Posterior vena cava (tissue), 2 donors: ENCODE measurements around the gene SNX25. TPM values are rescaled to one million over a fixed set of nuclear protein-coding genes. Genes with fewer than 3 reads are reported as not detected.
"Not testable (repeated sequence)": the region's sequence is repeated elsewhere in the genome, so short reads cannot be mapped to it uniquely, and the experiment has no call there.

Experiments used
- DNase-seq: peaks from one replicate; pipeline ENCODE4 v3.0.0-alpha.2; 2020; ENCODE audit warnings: low spot score
- intact Hi-C, 2 donors: fragments of 100-400 bp; cut with DNase I; formaldehyde crosslinking; loops; one replicate each; pipeline versions ENCODE4 v1.14.1 to v1.14.2; 2022 to 2023
- long read RNA-seq, 2 donors: library from polyadenylated mRNA; unstranded; transcript quantifications; one replicate each; pipeline ENCODE4 v2.0.0, GENCODE V29; 2020 to 2021
- total RNA-seq, 2 donors: library from RNA; stranded (reverse); fragmentation: NEBNext Ultra II Directional; extraction: Animal tissue kit (Norgen Biotek cat#: 25700); gene quantifications; one replicate each; pipeline ENCODE4 v1.2.1, GENCODE V29; 2021
- donor health status: DM: yes; HTN: yes; CAD: no.
- donor health status: DM: yes; HTN: yes; CAD: no.

The SNX25 gene
- total RNA-seq: 10 to 100 TPM; 19.9 to 20.3 TPM
- long read RNA-seq, donor 1, partial matches to known transcripts: 0 of 13 reads
- long read RNA-seq, donor 1, other reads (novel, unspliced or antisense): 9 of 13 reads
- long read RNA-seq, donor 2, partial matches to known transcripts: 2 of 5 reads
- long read RNA-seq, donor 2, other reads (novel, unspliced or antisense): 3 of 5 reads

- intact Hi-C loops: loop anchor here in 1 of 2 donors (10.0 kb wide), 1 partner anchor 186 kb away; the partner anchor contains the start of genes ANKRD37 and LRP2BP
Measured at GRCh38 chr4:185209031-185209851, at the start of gene SNX25. Gene SNX25, plus strand, starts transcription at chr4:185209598. Its CDS starts 229 bp downstream, at chr4:185209827.

DNA sequence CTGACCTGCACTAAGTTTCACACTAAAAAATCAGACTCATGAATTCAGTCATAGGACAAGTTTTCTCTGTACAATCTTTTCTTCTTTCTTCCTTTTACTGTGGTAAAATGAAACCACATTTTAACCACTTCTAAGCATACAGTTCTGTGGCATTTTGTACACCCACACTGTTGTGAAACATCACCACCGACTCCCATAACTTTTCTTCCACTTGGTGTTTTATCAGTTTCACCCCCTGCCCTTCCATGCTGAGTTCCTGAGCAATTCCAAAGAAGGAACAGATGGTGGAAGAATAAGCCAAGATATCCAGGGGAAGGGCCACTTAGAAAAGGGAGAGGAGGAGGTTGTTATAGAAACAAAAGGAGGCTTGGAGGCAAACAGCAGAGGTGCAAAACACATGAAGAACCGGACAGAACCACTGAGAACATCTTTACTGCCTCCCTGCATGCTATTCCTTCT lies 43.8 kb upstream of the SNX25 start:
- DNase-seq: no peak
- intact Hi-C loops: no loop called here

More at GRCh38 chr4:185209031-185209851, at the start of gene SNX25:
- peak; percentile 94 for DNase-seq

DNA sequence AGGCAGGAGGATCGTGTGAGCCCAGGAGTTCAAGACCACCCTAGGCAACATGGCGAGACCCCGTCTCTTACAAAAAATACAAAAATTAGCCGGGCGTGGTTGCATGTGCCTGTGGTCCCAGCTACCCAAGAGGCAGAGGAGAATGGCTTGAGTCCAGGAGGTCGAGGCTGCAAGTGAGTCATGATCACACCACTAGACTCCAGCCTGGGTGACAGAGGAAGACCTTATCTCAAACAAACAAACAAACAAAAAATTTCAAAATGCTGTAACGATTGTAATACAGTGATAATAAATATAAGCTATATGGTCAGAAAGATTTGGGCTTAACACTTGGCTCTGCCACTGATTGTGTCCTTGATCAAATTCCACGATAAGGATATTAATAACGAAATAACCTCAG lies 42.2 kb upstream of the SNX25 start:
- no peak for DNase-seq
- intact Hi-C loops: no loop called here

- intact Hi-C loops: no loop called here
- DNase-seq: no peak
Measured at GRCh38 chr4:185171373-185172071, 37.9 kb upstream of the SNX25 start.

- intact Hi-C loops: no loop called here
- DNase-seq: no peak
Measured at GRCh38 chr4:185179488-185179887, 29.9 kb upstream of the SNX25 start.

GRCh38 chr4:185182239-185182638 lies 27.2 kb upstream of the SNX25 start:
- intact Hi-C loops: no loop called here
- DNase-seq: no peak

- intact Hi-C loops: no loop called here
- no peak for DNase-seq
Measured at GRCh38 chr4:185183622-185184281, 25.6 kb upstream of the SNX25 start.

- DNase-seq: no peak
- intact Hi-C loops: no loop called here
Measured at GRCh38 chr4:185186769-185187168, 22.6 kb upstream of the SNX25 start.

- intact Hi-C loops: no loop called here
- no peak for DNase-seq
Measured at GRCh38 chr4:185189606-185190305, 19.6 kb upstream of the SNX25 start.

DNA sequence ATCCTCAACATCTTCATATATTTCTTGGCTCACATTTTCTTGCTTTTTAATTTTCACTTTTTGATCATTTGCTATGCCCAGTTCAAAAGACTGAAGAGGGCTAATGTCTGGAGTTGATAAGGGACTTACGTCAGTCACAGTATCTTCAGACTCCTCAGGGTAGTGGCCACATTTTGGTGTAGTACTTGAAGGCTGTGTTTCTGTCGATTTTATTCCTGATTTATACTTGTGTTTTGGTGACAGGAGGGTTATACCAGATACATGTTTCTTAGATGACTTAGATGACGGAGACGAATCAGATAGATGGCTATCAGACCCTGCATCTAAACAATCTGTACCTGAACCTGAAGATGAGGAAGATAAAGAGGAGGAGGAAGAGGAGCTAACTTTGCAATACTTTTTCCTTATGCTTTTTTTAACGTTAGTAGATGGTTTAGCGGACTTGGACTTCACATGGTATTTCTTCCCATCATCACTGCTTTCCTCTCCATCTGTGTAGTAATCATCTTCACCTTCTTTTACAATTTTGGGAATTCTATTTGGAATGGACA lies 19.0 kb upstream of the SNX25 start:
- DNase-seq: no peak
- intact Hi-C loops: no loop called here

DNA sequence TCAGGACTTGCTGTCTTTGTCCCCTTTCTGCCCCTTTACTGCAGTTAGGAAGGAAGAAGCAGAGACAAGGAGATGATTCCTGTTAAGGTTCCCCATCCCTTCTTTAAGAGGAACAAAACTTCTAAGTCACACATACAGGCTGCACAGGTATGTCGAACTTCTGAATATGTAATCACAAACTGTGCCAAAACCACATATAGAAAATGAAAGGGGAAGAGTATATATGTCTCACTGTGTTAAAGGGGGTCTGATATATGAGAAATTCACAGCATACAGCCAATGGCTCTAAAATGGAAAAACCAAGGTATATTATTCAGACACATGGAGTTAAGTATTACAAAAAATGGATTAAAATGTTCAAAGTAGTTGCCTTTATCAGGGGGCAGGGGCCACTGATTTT lies 17.3 kb upstream of the SNX25 start:
- intact Hi-C loops: no loop called here
- no peak for DNase-seq

DNA sequence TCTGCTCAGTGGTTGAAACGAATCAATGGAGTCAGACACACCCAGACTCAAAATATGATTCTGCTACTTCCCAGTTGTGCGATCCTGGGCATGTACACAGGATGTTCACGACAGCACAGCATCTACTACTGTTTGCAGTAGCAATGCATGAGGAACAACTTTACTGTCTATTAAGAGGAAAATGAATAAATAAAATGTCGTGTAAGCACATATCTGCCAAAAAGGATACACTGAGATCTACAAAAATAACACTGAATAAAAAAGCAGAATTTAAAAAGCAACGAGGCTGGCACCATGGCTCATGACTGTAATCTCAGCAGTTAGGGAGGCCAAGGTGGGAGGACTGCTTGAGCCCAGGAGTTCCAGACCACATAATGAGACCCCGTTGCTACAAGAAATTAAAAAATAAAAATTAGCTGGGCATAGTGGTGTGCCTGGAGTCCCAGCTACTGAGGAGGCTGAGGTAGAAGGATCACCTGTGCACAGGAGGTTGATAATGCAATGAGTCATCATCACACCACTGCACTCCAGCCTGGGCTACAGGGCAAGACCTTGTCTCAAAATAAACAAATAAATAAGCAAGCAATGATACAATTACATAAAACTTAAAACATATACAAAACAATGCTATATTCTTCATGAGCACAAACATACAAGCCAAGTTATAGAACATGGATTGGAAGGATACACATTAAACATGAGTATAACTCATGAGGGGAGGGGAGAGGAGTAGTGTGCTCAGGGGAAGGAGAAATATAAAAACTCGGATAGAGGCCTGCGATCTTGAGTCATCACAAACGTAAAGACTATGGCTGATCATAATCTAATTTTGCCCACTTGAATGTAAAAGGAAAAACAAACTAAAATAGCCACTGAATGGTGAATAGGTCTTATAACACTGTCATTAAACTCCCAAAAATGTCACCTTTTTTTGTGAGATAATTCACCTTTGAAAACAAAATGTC lies 14.2 kb upstream of the SNX25 start:
- intact Hi-C loops: no loop called here
- no peak for DNase-seq

- no peak for DNase-seq
- intact Hi-C loops: no loop called here
Measured at GRCh38 chr4:185196437-185196836, 13.0 kb upstream of the SNX25 start.

GRCh38 chr4:185198189-185198588 lies 11.2 kb upstream of the SNX25 start:
- intact Hi-C loops, DNase-seq: not testable (repeated sequence)

- DNase-seq: no peak
Measured at GRCh38 chr4:185201977-185202962, 7.1 kb upstream of the SNX25 start.

DNA sequence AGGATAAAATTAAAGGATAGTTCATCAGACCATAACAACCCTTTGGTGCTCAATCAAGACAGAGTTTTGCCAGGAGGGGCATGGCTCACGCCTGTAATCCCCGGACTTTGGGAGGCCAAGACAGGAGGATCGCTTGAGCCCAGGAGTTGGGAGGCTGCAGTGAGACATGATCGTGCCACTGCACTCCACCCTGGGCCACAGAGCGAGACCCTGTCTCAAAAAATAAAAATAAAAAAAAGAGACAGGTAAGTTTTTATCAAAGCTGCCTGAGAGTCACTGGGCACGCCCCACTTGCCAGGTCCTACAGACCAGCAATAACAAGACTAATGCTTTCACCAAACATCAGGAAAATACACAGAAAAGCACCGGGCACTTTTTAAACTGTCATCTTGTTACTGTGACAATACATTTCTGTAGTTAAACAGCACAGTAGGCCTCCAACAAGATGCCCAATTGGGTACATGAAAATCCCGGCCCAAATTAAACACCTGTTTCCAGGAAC lies 6.4 kb upstream of the SNX25 start:
- no peak for DNase-seq

More at GRCh38 chr4:185201977-185202962, 7.1 kb upstream of the SNX25 start:
- intact Hi-C loops: loop anchor here in 1 of 2 donors (10.0 kb wide), 1 partner anchor 193 kb away; the partner anchor contains the start of genes ANKRD37 and LRP2BP

More for the DNA sequence above, 6.4 kb upstream of the SNX25 start:
- intact Hi-C loops: loop anchor here in 1 of 2 donors (10.0 kb wide), 1 partner anchor 192 kb away; the partner anchor contains the start of genes ANKRD37 and LRP2BP
